Keratinocyte (primary cell): ENCODE data around the gene EIF2D. TPM values are rescaled to one million over a fixed set of nuclear protein-coding genes. Genes with fewer than 3 reads are reported as not detected.

Experiments
- DNase-seq: peaks from one replicate; pipeline ENCODE4 v3.0.0-alpha.2; 2011; ENCODE audit warnings: low read depth, missing footprints, low spot score
- FAIRE-seq: peaks from 2 replicates; lab custom pipeline; 2011; peaks lifted over from hg19 to GRCh38; lab: Jason Lieb, UNC
- H2AFZ ChIP-seq: 2 replicates; pipeline ENCODE4 v1.6.0; 2012; ENCODE audit warnings: low read length, control low read depth, inconsistent platforms; ENCODE audit not compliant: control insufficient read depth
- H3K27ac ChIP-seq: 2 replicates; pipeline ENCODE4 v1.5.1; 2011; ENCODE audit warnings: low read length; ENCODE audit not compliant: control insufficient read depth, insufficient read depth
- H3K27me3 ChIP-seq: 3 replicates; pipeline ENCODE4 v1.6.0; 2011; ENCODE audit warnings: low read length; ENCODE audit not compliant: control insufficient read depth, insufficient read depth; ENCODE audit errors: extremely low read depth
- H3K36me3 ChIP-seq, 2 experiments: 2 replicates in 1 of 2; 3 replicates in 1 of 2; pipeline ENCODE4 v1.5.1; 2011; ENCODE audit warnings: low read length in 2 of 2, mild to moderate bottlenecking in 1 of 2; ENCODE audit not compliant: control insufficient read depth in 2 of 2, insufficient read depth in 2 of 2; ENCODE audit errors: extremely low read depth in 1 of 2
- H3K4me1 ChIP-seq: 3 replicates; pipeline ENCODE4 v1.5.1; 2011; ENCODE audit warnings: low read length; ENCODE audit not compliant: control insufficient read depth, insufficient read depth; ENCODE audit errors: extremely low read depth
- H3K4me2 ChIP-seq: 3 replicates; pipeline ENCODE4 v1.6.0; 2011; ENCODE audit warnings: low read depth, low read length; ENCODE audit not compliant: control insufficient read depth, insufficient read depth; ENCODE audit errors: extremely low read depth
- H3K4me3 ChIP-seq, 3 experiments: fragments of 200-600 bp in 1 of 3; sonication (generic) in 1 of 3; 2 replicates in 2 of 3; 3 replicates in 1 of 3; pipeline ENCODE4 v1.5.1; 2011 to 2016; ENCODE audit warnings: low read length in 3 of 3, mild to moderate bottlenecking in 3 of 3, control low read depth in 2 of 3, inconsistent platforms in 1 of 3, low read depth in 1 of 3, mixed read lengths in 1 of 3, mixed run types in 1 of 3, moderate library complexity in 1 of 3; ENCODE audit not compliant: control insufficient read depth in 2 of 3, insufficient read depth in 2 of 3; ENCODE audit errors: extremely low read depth in 1 of 3
- H3K79me2 ChIP-seq: 2 replicates; pipeline ENCODE4 v1.6.0; 2012; ENCODE audit warnings: low read length; ENCODE audit not compliant: control insufficient read depth, insufficient read depth
- H3K9ac ChIP-seq: 3 replicates; pipeline ENCODE4 v1.6.0; 2011; ENCODE audit warnings: low read length; ENCODE audit not compliant: control insufficient read depth, insufficient read depth; ENCODE audit errors: extremely low read depth
- H3K9me1 ChIP-seq: 3 replicates; pipeline ENCODE4 v1.6.0; 2011; ENCODE audit warnings: low read length; ENCODE audit not compliant: control insufficient read depth, insufficient read depth; ENCODE audit errors: extremely low read depth
- H3K9me3 ChIP-seq: 2 replicates; pipeline ENCODE4 v1.5.1; 2012; ENCODE audit warnings: low read depth, low read length; ENCODE audit not compliant: control insufficient read depth
- H4K20me1 ChIP-seq: 3 replicates; pipeline ENCODE4 v1.6.0; 2011; ENCODE audit warnings: low read length; ENCODE audit not compliant: control insufficient read depth, insufficient read depth; ENCODE audit errors: extremely low read depth
- CTCF ChIP-seq, 3 experiments: IDR thresholded peaks in 1 of 3; conservative IDR thresholded peaks in 1 of 3; optimal IDR thresholded peaks in 1 of 3; 2 replicates in 2 of 3; 3 replicates in 1 of 3; pipeline versions ENCODE3 to v1.5.1; 2011; ENCODE audit warnings: low read length in 3 of 3, mild to moderate bottlenecking in 3 of 3, moderate library complexity in 2 of 3, control low read depth in 1 of 3, inconsistent platforms in 1 of 3; ENCODE audit not compliant: insufficient read depth in 2 of 3; ENCODE audit errors: extremely low read depth in 1 of 3
- EZH2 ChIP-seq: IDR thresholded peaks from one replicate; pipeline ENCODE4 v1.6.1; 2012; ENCODE audit warnings: inconsistent platforms, mild to moderate bottlenecking, low read length, moderate library complexity
- dilution Hi-C: fragments of 300-500 bp; cut with MboI; formaldehyde crosslinking; loops from one replicate; pipeline ENCODE4 v1.7.0; 2020; ENCODE audit warnings: low sequenced_read_pairs; ENCODE audit not compliant: extremely low pct_ligation_motif_present
- polyA plus RNA-seq, 5 experiments: library from polyadenylated mRNA; depleted of rRNA in 3 of 5; stranded (reverse) in 3 of 5; stranded (forward) in 1 of 5; unstranded in 1 of 5; fragments of >200 nt; gene quantifications; 1 replicate in 1 of 5; 2 replicates in 3 of 5; 3 replicates in 1 of 5; pipeline versions ENCODE4 v1.2.1 to v1.2.3, GENCODE V29; 2011 to 2012; ENCODE audit warnings: missing spikeins in 2 of 5, low read depth in 1 of 5, low replicate concordance in 1 of 5

Gene EIF2D
- polyA plus RNA-seq, 1 donor (not counting 4 experiments of a cell fraction or from before 2014, with no cell fraction given), result 60.6 TPM

GRCh38 chr1:206609229-206609991 lies 2.9 kb downstream of the EIF2D start:
- Histone ChIP-seq H2AFZ (no peak overlapping the region), H4K20me1 (no peaks in the 10 kb centered on the region), H3K27ac (no peak overlapping the region), H3K27me3 (no peaks in the 10 kb centered on the region), H3K4me2 (no peak overlapping the region), H3K9ac (no peak overlapping the region), H3K4me3 (no peak overlapping the region), H3K9me1 (no peaks in the 10 kb centered on the region), H3K9me3 (no peaks in the 10 kb centered on the region), H3K4me1 (peaks cover 8% of the 10 kb centered on the region), H3K79me2 (peaks cover 17% of the 10 kb centered on the region), H3K36me3 (peaks cover 19 to 30% of the 10 kb centered on the region in 2 experiments)
- dilution Hi-C loops, result no loop called here
- DNase-seq, result no peak
- TF ChIP-seq EZH2 (no peak), CTCF (optimal IDR thresholded peaks at IDR 0.05 in 1 of 3, IDR thresholded peaks at IDR 0.05 in 1 of 3, conservative IDR thresholded peaks at IDR 0.05 in 1 of 3; ENCODE audit: extremely low read depth in 1 of 3, insufficient read depth in 2 of 3, low read length in 3 of 3) (no peak)
- no peak for FAIRE-seq

- FAIRE-seq (no peak), DNase-seq (no peak)
- Histone ChIP-seq H3K4me1 (peaks cover 8% of the 10 kb centered on the region), H3K4me2 (no peak overlapping the region), H3K27ac (no peak overlapping the region), H2AFZ (no peak overlapping the region), H3K4me3 (no peak overlapping the region), H3K27me3 (no peaks in the 10 kb centered on the region), H3K9me3 (no peaks in the 10 kb centered on the region), H3K36me3 (peaks cover 23 to 30% of the 10 kb centered on the region in 2 experiments), H3K9me1 (no peaks in the 10 kb centered on the region), H3K79me2 (peaks cover 17% of the 10 kb centered on the region), H3K9ac (no peak overlapping the region), H4K20me1 (no peaks in the 10 kb centered on the region)
- dilution Hi-C loops, result no loop called here
- TF ChIP-seq EZH2 (no peak), CTCF (optimal IDR thresholded peaks at IDR 0.05 in 1 of 3, IDR thresholded peaks at IDR 0.05 in 1 of 3, conservative IDR thresholded peaks at IDR 0.05 in 1 of 3; ENCODE audit: extremely low read depth in 1 of 3, insufficient read depth in 2 of 3, low read length in 3 of 3) (peak; percentile 83 to 94 (median 93))
Measured at GRCh38 chr1:206608108-206608698, 4.1 kb downstream of the EIF2D start.
